Smooth muscle cell (in vitro differentiated cells): ENCODE results near the gene UBR4. TPM values are rescaled to one million over a fixed set of nuclear protein-coding genes. Genes with fewer than 3 reads are reported as not detected.

ENCODE experiments used
- DNase-seq: peaks from one replicate; lab custom pipeline; 2025; ENCODE audit not compliant: unreplicated experiment; lab: John Stamatoyannopoulos, UW
- H2AFZ ChIP-seq: fragments of 200-600 bp; sonication (generic); 2 replicates; pipeline ENCODE4 v1.6.0; 2016; ENCODE audit warnings: antibody characterized with exemption, low read depth, mild to moderate bottlenecking
- H3F3A ChIP-seq: fragments of 200-600 bp; sonication (generic); 2 replicates; pipeline ENCODE4 v1.6.0; 2017; ENCODE audit warnings: antibody characterized with exemption, low read depth
- H3K27ac ChIP-seq: fragments of 200-600 bp; sonication (generic); 2 replicates; pipeline ENCODE4 v1.5.1; 2016; ENCODE audit warnings: low read depth, mild to moderate bottlenecking
- H3K27me3 ChIP-seq: fragments of 200-600 bp; sonication (generic); 2 replicates; pipeline ENCODE4 v1.6.1; 2016; ENCODE audit warnings: low read depth, mild to moderate bottlenecking
- H3K36me3 ChIP-seq: fragments of 200-600 bp; sonication (generic); 2 replicates; pipeline ENCODE4 v1.5.1; 2016; ENCODE audit warnings: low read depth
- H3K4me1 ChIP-seq: fragments of 200-600 bp; sonication (generic); 2 replicates; pipeline ENCODE4 v1.5.1; 2016; ENCODE audit warnings: low read depth
- H3K4me2 ChIP-seq: fragments of 200-600 bp; sonication (generic); 2 replicates; pipeline ENCODE4 v1.6.0; 2016; ENCODE audit warnings: mild to moderate bottlenecking
- H3K4me3 ChIP-seq: fragments of 200-600 bp; sonication (generic); 2 replicates; pipeline ENCODE4 v1.5.1; 2016; ENCODE audit warnings: mild to moderate bottlenecking
- H3K79me2 ChIP-seq: fragments of 200-600 bp; sonication (generic); 2 replicates; pipeline ENCODE4 v1.6.0; 2016; ENCODE audit warnings: low read depth, mild to moderate bottlenecking
- H3K9ac ChIP-seq: fragments of 200-600 bp; sonication (generic); 2 replicates; pipeline ENCODE4 v1.6.0; 2016; ENCODE audit warnings: low read depth
- H3K9me3 ChIP-seq: fragments of 200-600 bp; sonication (generic); replicated peaks from 2 replicates; pipeline ENCODE4 v1.5.1; 2016; ENCODE audit warnings: low read depth
- H4K20me1 ChIP-seq: fragments of 200-600 bp; sonication (generic); 2 replicates; pipeline ENCODE4 v1.6.0; 2016; ENCODE audit warnings: low read depth
- WGBS: methylation state at CpG from one replicate; pipeline ENCODE4 v1.1.7; 2016; ENCODE audit warnings: low lambda C conversion rate; 5-methylcytosine and 5-hydroxymethylcytosine counted together
- polyA plus RNA-seq: library from polyadenylated mRNA; unstranded; fragments of >200 nt; fragmentation: Nextera tagmentation; extraction: Ambion mirVana; gene quantifications from 2 replicates; pipeline ENCODE4 v1.2.1, GENCODE V29; 2016
- total RNA-seq: library from RNA; depleted of rRNA; stranded (reverse); fragments of >200 nt; gene quantifications from 2 replicates; pipeline ENCODE4 v1.2.3, GENCODE V29; 2014
- TF ChIP-seq, protein P1 (sequence below): fragments of 200-600 bp; sonication (generic); IDR thresholded peaks from 2 replicates; pipeline ENCODE4 v1.5.1; 2017; ENCODE audit warnings: borderline replicate concordance, mild to moderate bottlenecking, antibody characterized with exemption; ENCODE audit not compliant: insufficient read depth, poor library complexity, severe bottlenecking

Gene UBR4
- total and polyA plus RNA-seq, 2 experiments from 2014 or later: 62.7 to 142 TPM

DNA sequence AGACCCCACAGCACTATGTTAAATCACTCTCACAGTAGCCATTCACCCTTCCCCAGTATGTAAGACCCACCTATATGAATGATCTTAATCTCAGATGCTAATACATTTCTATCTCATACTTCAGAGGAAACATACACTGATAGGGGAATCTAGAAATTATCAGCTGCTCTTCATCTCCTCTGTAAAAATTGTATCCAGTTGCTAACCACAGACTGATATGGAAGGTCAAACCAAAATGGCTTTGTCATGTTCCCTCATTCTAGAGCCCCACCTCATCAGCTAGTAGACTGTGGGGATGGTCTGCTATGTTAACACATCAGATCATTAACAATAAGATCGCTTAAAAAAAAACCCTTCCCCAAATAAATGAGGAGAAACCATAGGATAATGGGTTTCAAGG lies 71.7 kb downstream of the UBR4 start:
- no peak for DNase-seq
- no peaks in the 10 kb centered on the region for H3K4me1 ChIP-seq
- no peak overlapping the region for H3K4me3 ChIP-seq
- no peak overlapping the region for H3K27ac ChIP-seq
- no peak overlapping the region for H3K9ac ChIP-seq
- no peak overlapping the region for H2AFZ ChIP-seq
- no peaks in the 10 kb centered on the region for H3K27me3 ChIP-seq
- H4K20me1 ChIP-seq: no peaks in the 10 kb centered on the region
- no peaks in the 10 kb centered on the region for H3F3A ChIP-seq
- H3K79me2 ChIP-seq: peaks cover 9% of the 10 kb centered on the region
- H3K36me3 ChIP-seq: peaks cover 50% of the 10 kb centered on the region
- no peaks in the 10 kb centered on the region for H3K9me3 ChIP-seq
- WGBS: 100% methylated on average over 1 of the region's 1 CpG
- TF ChIP-seq, protein P1, sequence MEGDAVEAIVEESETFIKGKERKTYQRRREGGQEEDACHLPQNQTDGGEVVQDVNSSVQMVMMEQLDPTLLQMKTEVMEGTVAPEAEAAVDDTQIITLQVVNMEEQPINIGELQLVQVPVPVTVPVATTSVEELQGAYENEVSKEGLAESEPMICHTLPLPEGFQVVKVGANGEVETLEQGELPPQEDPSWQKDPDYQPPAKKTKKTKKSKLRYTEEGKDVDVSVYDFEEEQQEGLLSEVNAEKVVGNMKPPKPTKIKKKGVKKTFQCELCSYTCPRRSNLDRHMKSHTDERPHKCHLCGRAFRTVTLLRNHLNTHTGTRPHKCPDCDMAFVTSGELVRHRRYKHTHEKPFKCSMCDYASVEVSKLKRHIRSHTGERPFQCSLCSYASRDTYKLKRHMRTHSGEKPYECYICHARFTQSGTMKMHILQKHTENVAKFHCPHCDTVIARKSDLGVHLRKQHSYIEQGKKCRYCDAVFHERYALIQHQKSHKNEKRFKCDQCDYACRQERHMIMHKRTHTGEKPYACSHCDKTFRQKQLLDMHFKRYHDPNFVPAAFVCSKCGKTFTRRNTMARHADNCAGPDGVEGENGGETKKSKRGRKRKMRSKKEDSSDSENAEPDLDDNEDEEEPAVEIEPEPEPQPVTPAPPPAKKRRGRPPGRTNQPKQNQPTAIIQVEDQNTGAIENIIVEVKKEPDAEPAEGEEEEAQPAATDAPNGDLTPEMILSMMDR: no peak
- no peak overlapping the region for H3K4me2 ChIP-seq

DNA sequence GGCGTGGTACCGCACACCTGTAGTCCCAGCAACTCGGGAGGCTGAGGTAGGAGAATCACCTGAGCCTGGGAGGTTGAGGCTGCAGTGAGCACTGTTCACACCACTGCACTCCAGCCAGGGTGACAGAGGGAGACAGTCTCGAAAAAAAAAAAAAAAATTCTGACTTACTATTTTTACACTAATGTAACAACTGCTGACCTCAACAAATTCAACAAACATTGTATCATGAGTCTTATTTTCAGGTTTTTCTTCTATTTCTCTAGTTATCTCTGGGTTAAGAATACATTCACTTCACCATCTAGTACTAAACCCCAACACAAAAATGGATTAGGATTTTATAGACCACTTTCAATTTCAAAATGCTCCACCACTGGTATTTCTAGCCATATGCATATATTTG lies 72.9 kb downstream of the UBR4 start:
- no peaks in the 10 kb centered on the region for H3K9me3 ChIP-seq
- H3K27ac ChIP-seq: no peak overlapping the region
- no peaks in the 10 kb centered on the region for H3K27me3 ChIP-seq
- H3K4me3 ChIP-seq: no peak overlapping the region
- no peak for DNase-seq
- H4K20me1 ChIP-seq: peaks cover 2% of the 10 kb centered on the region
- no peak overlapping the region for H2AFZ ChIP-seq
- H3K4me2 ChIP-seq: no peak overlapping the region
- WGBS: 97% methylated on average over 4 of the region's 4 CpGs
- H3K79me2 ChIP-seq: peaks cover 16% of the 10 kb centered on the region
- no peaks in the 10 kb centered on the region for H3K4me1 ChIP-seq
- H3K36me3 ChIP-seq: peaks cover 54% of the 10 kb centered on the region
- no peaks in the 10 kb centered on the region for H3F3A ChIP-seq
- TF ChIP-seq, protein P1: no peak
- H3K9ac ChIP-seq: no peak overlapping the region

DNA sequence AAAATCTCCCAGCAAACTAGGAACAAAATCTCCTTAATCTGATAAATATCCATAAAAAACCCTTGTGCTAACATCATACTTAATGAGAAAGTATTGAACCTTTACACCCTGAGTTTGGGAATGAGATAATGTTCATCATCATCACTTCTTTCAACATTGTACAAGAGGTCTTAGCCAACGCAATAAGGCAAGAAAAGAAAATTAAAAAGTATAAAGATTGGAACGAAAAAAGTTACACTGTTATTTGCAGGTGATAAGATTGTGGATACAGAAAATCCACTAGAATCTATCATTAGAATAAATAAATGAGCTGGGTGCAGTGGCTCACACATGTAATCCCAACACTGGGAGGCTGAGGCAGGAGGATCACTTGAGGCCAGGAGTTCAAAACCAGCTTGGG lies 76.7 kb downstream of the UBR4 start:
- Histone ChIP-seq H3K9me3 (no peaks in the 10 kb centered on the region), H2AFZ (no peak overlapping the region), H3K27ac (no peak overlapping the region), H3K27me3 (no peaks in the 10 kb centered on the region), H3K4me3 (no peak overlapping the region), H3F3A (no peaks in the 10 kb centered on the region), H3K9ac (no peak overlapping the region), H3K4me1 (no peaks in the 10 kb centered on the region), H3K4me2 (no peak overlapping the region), H3K79me2 (peaks cover 16% of the 10 kb centered on the region), H3K36me3 (peaks cover 65% of the 10 kb centered on the region), H4K20me1 (peaks cover 25% of the 10 kb centered on the region)
- no peak for DNase-seq
- WGBS: 99% methylated on average over 2 of the region's 2 CpGs
- TF ChIP-seq, protein P1: no peak

DNA sequence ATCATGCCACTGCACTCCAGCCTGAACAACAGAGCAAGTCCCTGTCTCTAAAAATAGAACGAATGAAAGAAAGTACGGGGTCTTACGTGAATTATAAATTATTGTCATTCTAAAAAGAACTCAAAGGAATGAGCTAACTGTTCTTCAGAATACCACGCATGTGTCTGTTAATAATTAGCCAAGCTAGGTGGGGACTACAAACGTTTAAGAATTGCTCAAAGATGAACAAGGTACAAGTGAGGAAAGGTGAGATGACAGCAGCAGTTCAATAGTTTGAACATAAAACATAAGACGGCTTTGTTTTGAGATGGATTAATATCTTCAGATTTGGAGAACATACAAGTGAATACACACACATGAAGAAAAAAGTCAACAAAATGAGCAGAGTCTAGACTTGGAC lies 79.6 kb downstream of the UBR4 start:
- peaks cover 9% of the 10 kb centered on the region for H3K79me2 ChIP-seq
- WGBS: 97% methylated on average over 6 of the region's 6 CpGs
- TF ChIP-seq, protein P1: no peak

More for the DNA sequence above, 79.6 kb downstream of the UBR4 start:
- Histone ChIP-seq H3K4me1 (no peaks in the 10 kb centered on the region), H3F3A (no peaks in the 10 kb centered on the region), H3K9me3 (no peaks in the 10 kb centered on the region), H4K20me1 (peaks cover 25% of the 10 kb centered on the region), H3K9ac (no peak overlapping the region), H3K4me2 (no peak overlapping the region), H3K27me3 (no peaks in the 10 kb centered on the region), H3K27ac (no peak overlapping the region), H2AFZ (no peak overlapping the region), H3K36me3 (peaks cover 63% of the 10 kb centered on the region), H3K4me3 (no peak overlapping the region)
- DNase-seq: no peak
